Activated CD8-positive, alpha-beta memory T cell treated with anti-CD3 and anti-CD28 coated beads, Interleukin-2, amount 10 ng/mL, durations not matched to agents 7 days and 5 days (primary cell): ENCODE measurements around the gene FBXO5. TPM values are rescaled to one million over a fixed set of nuclear protein-coding genes. Genes with fewer than 3 reads are reported as not detected.
A peak's percentile ranks its signal among the peaks of the same experiment; 100 is the strongest.
"Not testable (repeated sequence)": the region's sequence is repeated elsewhere in the genome, so short reads cannot be mapped to it uniquely, and the experiment has no call there.

Experiments used
- ATAC-seq: fragments of 150-1000 bp; cut with Tn5 transposase; one replicate; pipeline ENCODE4 v1.10.0; 2021; ENCODE audit warnings: moderate library complexity
- CTCF ChIA-PET: fragments of 350-600 bp; sonication (Branson Sonifier 250); formaldehyde crosslinking; loops from one replicate; lab custom pipeline; 2021; ENCODE audit warnings: antibody characterized with exemption; lab: Charles Lee
- DNase-seq: peaks from one replicate; pipeline ENCODE4 v3.0.0-alpha.2; 2020
- H3K27ac Mint-ChIP-seq: one replicate; pipeline ENCODE4 v1.8.0; 2021; ENCODE audit warnings: mild to moderate bottlenecking, mixed read lengths
- H3K27me3 Mint-ChIP-seq: one replicate; pipeline ENCODE4 v1.8.0; 2021; ENCODE audit warnings: mixed read lengths
- H3K36me3 Mint-ChIP-seq: one replicate; pipeline ENCODE4 v1.8.0; 2021; ENCODE audit warnings: mild to moderate bottlenecking, mixed read lengths
- H3K4me1 Mint-ChIP-seq: one replicate; pipeline ENCODE4 v1.8.0; 2021; ENCODE audit warnings: mixed read lengths
- H3K4me3 Mint-ChIP-seq: one replicate; pipeline ENCODE4 v1.8.0; 2021; ENCODE audit warnings: mild to moderate bottlenecking, moderate library complexity, mixed read lengths
- H3K9me3 Mint-ChIP-seq: one replicate; pipeline ENCODE4 v1.8.0; 2022; ENCODE audit warnings: low read depth, mixed read lengths
- total RNA-seq, 2 experiments: library from RNA; stranded (reverse); gene quantifications; one replicate each; pipeline ENCODE4 v1.2.3, GENCODE V29; 2021

Gene FBXO5
- total RNA-seq, 2 experiments from 2014 or later = 62.1 to 73.5 TPM

- DNase-seq (peak; percentile 92), ATAC-seq (peak; percentile 32)
- Mint-ChIP-seq H3K27me3 (no peaks in the 10 kb centered on the region), H3K4me1 (peaks cover 38% of the 10 kb centered on the region), H3K36me3 (peaks cover 44% of the 10 kb centered on the region), H3K4me3 (peak overlapping the region; percentile 82), H3K27ac (peak overlapping the region; percentile 99), H3K9me3 (no peaks in the 10 kb centered on the region)
- CTCF ChIA-PET = no interaction called here
These were observed 1.0 kb upstream of the FBXO5 start for GRCh38 chr6:152983637-152984512.

GRCh38 chr6:152981989-152982903, 595 bp downstream of the FBXO5 start:
- Mint-ChIP-seq H3K36me3 (peaks cover 54% of the 10 kb centered on the region), H3K4me3 (peak overlapping the region; percentile 82), H3K9me3 (no peaks in the 10 kb centered on the region), H3K4me1 (peaks cover 50% of the 10 kb centered on the region), H3K27me3 (no peaks in the 10 kb centered on the region), H3K27ac (peak overlapping the region; percentile 83)
- ATAC-seq = peak; percentile 2
- DNase-seq = peak; percentile 71
- CTCF ChIA-PET = no interaction called here

- H3K9me3 Mint-ChIP-seq = no peaks in the 10 kb centered on the region
- peaks cover 54% of the 10 kb centered on the region for H3K4me1 Mint-ChIP-seq
- H3K36me3 Mint-ChIP-seq = peaks cover 56% of the 10 kb centered on the region
- no peaks in the 10 kb centered on the region for H3K27me3 Mint-ChIP-seq
- H3K4me3 Mint-ChIP-seq = peak overlapping the region; percentile 82
- DNase-seq (no peak), ATAC-seq (no peak)
- CTCF ChIA-PET = no interaction called here
- peak overlapping the region; percentile 61 for H3K27ac Mint-ChIP-seq
These were observed 1.6 kb downstream of the FBXO5 start for GRCh38 chr6:152981219-152981618.

DNA sequence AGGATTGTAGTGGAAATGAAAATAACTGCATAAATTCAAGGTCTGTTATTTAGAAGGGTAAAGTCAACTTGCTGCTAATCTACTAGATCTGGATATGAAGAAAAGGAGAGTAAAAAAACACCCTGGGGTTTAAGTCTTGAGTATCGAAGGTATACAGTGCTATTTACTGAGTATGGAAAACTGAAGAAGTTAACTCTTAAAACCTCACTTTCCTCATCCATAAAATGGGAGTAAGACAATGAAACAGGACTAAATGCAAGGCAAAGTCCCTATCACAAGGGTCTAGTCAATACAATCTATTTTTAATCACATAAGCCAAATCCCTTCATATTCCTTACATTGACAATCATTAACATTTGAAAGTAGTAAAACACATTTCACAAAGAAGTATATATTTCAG, 2.2 kb downstream of the FBXO5 start:
- Mint-ChIP-seq H3K9me3 (no peaks in the 10 kb centered on the region), H3K27ac (peak overlapping the region; percentile 61), H3K4me3 (peak overlapping the region; percentile 82), H3K4me1 (peaks cover 55% of the 10 kb centered on the region), H3K27me3 (no peaks in the 10 kb centered on the region), H3K36me3 (peaks cover 57% of the 10 kb centered on the region)
- ATAC-seq (no peak), DNase-seq (no peak)
- CTCF ChIA-PET = no interaction called here

DNA sequence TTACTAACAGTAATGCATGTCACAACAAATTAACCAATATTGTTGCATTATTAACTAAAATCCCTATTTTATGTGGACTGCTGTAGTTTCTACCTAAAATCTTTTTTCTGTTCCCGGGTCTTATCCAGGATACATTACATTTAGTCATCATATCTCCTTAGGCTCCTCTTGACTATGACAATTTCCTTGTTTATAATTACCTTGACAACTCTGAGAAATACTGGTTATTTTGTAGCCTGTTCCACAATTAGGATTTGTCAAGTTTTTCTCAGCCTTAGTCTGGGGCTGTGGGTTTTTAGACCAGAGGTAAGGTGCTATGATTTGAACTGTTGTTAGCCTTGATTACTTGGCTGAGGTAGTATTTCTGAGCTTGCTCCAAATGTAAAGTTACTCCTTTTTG, 3.7 kb downstream of the FBXO5 start:
- CTCF ChIA-PET = no interaction called here
- peaks cover 65% of the 10 kb centered on the region for H3K36me3 Mint-ChIP-seq
- H3K9me3 Mint-ChIP-seq = no peaks in the 10 kb centered on the region
- no peaks in the 10 kb centered on the region for H3K27me3 Mint-ChIP-seq
- H3K27ac Mint-ChIP-seq = no peak overlapping the region
- ATAC-seq = no peak
- DNase-seq = no peak
- H3K4me1 Mint-ChIP-seq = peaks cover 62% of the 10 kb centered on the region
- peak overlapping the region; percentile 45 for H3K4me3 Mint-ChIP-seq

GRCh38 chr6:152978058-152978457, 4.8 kb downstream of the FBXO5 start:
- no peak for ATAC-seq
- Mint-ChIP-seq H3K36me3 (peaks cover 72% of the 10 kb centered on the region), H3K27ac (no peak overlapping the region), H3K9me3 (no peaks in the 10 kb centered on the region), H3K4me1 (peaks cover 70% of the 10 kb centered on the region), H3K27me3 (no peaks in the 10 kb centered on the region), H3K4me3 (no peak overlapping the region)
- DNase-seq = no peak
- CTCF ChIA-PET = interaction anchor here (0.7 to 1.5 kb wide), 2 partner anchors 30 to 47 kb away, joined by 3 read pairs; no protein-coding TSS in a partner anchor

DNA sequence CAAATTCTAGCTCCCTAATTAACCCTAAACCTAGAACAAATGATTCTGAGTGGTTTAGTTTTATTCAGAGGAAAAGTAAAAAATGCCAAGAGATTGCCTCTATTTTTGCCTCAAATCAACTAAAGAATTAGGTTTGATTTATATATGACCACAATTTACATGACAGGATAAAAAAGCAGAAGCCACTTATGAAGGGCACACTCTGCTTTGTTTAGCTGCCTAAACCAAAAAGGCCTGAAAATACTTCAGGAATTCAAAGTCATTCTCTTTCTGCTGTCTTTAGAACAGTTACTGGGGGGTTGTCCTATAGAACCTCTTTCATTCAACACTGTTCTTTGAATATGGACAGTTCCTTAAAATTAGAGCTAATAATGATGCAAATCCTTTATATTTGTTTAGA, 5.3 kb downstream of the FBXO5 start:
- H3K4me3 Mint-ChIP-seq = no peak overlapping the region
- H3K4me1 Mint-ChIP-seq = peaks cover 72% of the 10 kb centered on the region
- CTCF ChIA-PET = interaction anchor here (0.7 to 1.5 kb wide), 2 partner anchors 30 to 47 kb away, joined by 3 read pairs; no protein-coding TSS in a partner anchor
- no peaks in the 10 kb centered on the region for H3K9me3 Mint-ChIP-seq
- ATAC-seq = no peak
- no peaks in the 10 kb centered on the region for H3K27me3 Mint-ChIP-seq
- DNase-seq = no peak
- no peak overlapping the region for H3K27ac Mint-ChIP-seq
- peaks cover 76% of the 10 kb centered on the region for H3K36me3 Mint-ChIP-seq

- no peaks in the 10 kb centered on the region for H3K27me3 Mint-ChIP-seq
- peaks cover 79% of the 10 kb centered on the region for H3K36me3 Mint-ChIP-seq
- peak overlapping the region; percentile 28 for H3K4me3 Mint-ChIP-seq
- H3K27ac Mint-ChIP-seq = peak overlapping the region; percentile 68
- DNase-seq (no peak), ATAC-seq (no peak)
- H3K9me3 Mint-ChIP-seq = no peaks in the 10 kb centered on the region
- CTCF ChIA-PET = interaction anchor here (1.5 kb wide), 1 partner anchor 48 kb away, joined by 3 read pairs; no protein-coding TSS in a partner anchor
- peaks cover 72% of the 10 kb centered on the region for H3K4me1 Mint-ChIP-seq
These were observed 6.1 kb downstream of the FBXO5 start for GRCh38 chr6:152976749-152977148.

DNA sequence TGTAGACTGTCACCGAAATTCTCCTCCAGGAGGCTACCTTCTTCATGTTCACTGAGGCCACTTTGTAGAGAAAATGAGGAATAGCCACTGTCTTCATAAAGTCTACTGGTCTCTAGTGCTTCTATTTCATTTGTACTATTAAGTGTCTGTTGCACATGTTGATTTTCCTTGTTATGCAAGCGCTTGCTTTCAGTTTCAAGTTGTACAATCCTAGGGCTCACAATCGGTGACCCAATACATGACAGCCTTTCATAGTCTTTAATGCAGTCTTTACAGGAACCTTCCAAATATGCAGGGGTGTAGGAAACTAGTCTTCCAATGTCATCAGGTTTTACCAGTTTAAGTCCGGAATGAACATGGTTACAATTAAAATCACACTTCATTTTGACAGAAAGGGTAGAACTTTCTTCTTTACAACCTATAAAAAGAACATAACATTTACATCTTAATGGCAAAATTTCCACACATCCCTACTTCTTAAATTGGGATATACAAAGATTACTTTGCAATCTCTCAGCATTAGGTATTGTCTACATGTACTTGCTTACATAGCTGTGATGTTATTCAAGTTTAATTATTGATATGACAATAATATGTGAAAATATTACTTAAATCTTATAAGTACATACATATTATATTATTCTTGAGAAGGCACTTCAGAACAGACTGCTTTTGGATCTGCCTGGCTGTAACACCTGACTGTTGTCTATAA, 7.5 kb downstream of the FBXO5 start:
- peaks cover 78% of the 10 kb centered on the region for H3K36me3 Mint-ChIP-seq
- DNase-seq (no peak), ATAC-seq (peak; percentile 69)
- H3K9me3 Mint-ChIP-seq = no peaks in the 10 kb centered on the region
- no peaks in the 10 kb centered on the region for H3K27me3 Mint-ChIP-seq
- H3K4me3 Mint-ChIP-seq = peak overlapping the region; percentile 60
- H3K4me1 Mint-ChIP-seq = peaks cover 65% of the 10 kb centered on the region
- CTCF ChIA-PET = no interaction called here
- H3K27ac Mint-ChIP-seq = peak overlapping the region; percentile 76

- Mint-ChIP-seq H3K4me1 (peaks cover 53% of the 10 kb centered on the region), H3K4me3 (no peak overlapping the region), H3K36me3 (peaks cover 82% of the 10 kb centered on the region), H3K27ac (no peak overlapping the region), H3K9me3 (no peaks in the 10 kb centered on the region), H3K27me3 (no peaks in the 10 kb centered on the region)
- DNase-seq (no peak), ATAC-seq (peak; percentile 29)
- CTCF ChIA-PET = interaction anchor here (0.9 kb wide), 1 partner anchor 19 kb away, joined by 4 read pairs; no protein-coding TSS in a partner anchor
These were observed 8.9 kb downstream of the FBXO5 start for GRCh38 chr6:152973916-152974315.

DNA sequence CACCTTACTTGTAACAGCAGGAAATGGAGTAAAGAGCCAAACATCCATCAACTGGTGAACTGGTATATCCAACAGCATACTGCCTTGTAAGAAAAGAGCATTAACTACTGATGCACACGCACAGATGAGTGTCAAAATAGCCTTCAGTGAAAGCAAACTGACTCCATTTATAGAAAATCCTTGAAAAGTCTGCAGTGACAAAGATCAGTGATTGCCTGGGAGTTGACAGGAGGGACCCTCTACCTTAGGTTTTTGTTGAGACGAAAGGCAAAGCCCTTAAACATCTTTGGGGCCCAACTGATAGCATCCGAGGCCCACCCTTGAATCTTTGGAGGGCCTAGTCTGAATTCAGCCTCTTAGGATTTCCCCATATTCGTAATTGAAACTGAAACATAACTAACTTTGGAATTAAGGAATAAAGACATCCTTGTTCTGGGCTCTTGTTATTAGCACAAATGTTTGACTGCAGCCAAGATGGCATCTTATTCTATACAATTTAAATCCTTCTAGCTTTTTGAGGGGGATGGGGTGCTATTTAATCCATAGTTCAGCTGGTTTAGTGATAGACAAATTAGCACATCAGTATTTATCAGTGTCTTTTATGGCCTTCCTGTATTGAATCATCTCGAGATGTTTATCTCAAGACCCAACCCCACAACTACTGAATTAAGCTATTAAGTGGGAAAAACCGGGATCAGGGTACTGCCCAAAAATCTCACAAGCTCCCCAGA, 13.0 kb downstream of the FBXO5 start:
- CTCF ChIA-PET = interaction anchor here (1.0 kb wide), 1 partner anchor 16 kb away, joined by 3 read pairs; no protein-coding TSS in a partner anchor

GRCh38 chr6:152966168-152966894, 16.5 kb downstream of the FBXO5 start:
- DNase-seq, H3K4me1 Mint-ChIP-seq, H3K27ac Mint-ChIP-seq, ATAC-seq, CTCF ChIA-PET, H3K4me3 Mint-ChIP-seq, H3K9me3 Mint-ChIP-seq: not testable (repeated sequence)
- Mint-ChIP-seq H3K36me3 (peaks cover 25% of the 10 kb centered on the region), H3K27me3 (peaks cover 25% of the 10 kb centered on the region)

More for the DNA sequence above, 13.0 kb downstream of the FBXO5 start:
- peaks cover 17% of the 10 kb centered on the region for H3K4me1 Mint-ChIP-seq
- ATAC-seq (no peak), DNase-seq (no peak)
- H3K4me3 Mint-ChIP-seq = no peak overlapping the region
- peaks cover 5% of the 10 kb centered on the region for H3K27me3 Mint-ChIP-seq
- H3K27ac Mint-ChIP-seq = no peak overlapping the region
- no peaks in the 10 kb centered on the region for H3K9me3 Mint-ChIP-seq
- peaks cover 55% of the 10 kb centered on the region for H3K36me3 Mint-ChIP-seq
